Skeletal muscle tissue (tissue), 4 donors: ENCODE measurements around the gene PDE2A. TPM values are rescaled to one million over a fixed set of nuclear protein-coding genes. Genes with fewer than 3 reads are reported as not detected.

Experiments
- H3K27ac ChIP-seq: one replicate; pipeline ENCODE4 v1.7.0; 2013; ENCODE audit warnings: mild to moderate bottlenecking, low read depth, low read length, inconsistent platforms
- H3K27me3 ChIP-seq, 3 donors: one replicate each; pipeline ENCODE4 v1.7.0; 2013; ENCODE audit warnings: low read length in 3 of 3; ENCODE audit not compliant: control insufficient read depth in 3 of 3, insufficient read depth in 3 of 3
- H3K36me3 ChIP-seq, 3 donors: one replicate each; pipeline ENCODE4 v1.7.0; 2013; ENCODE audit warnings: low read length in 3 of 3; ENCODE audit not compliant: control insufficient read depth in 3 of 3, insufficient read depth in 3 of 3
- H3K4me1 ChIP-seq, 3 donors: one replicate each; pipeline ENCODE4 v1.7.0; 2013; ENCODE audit warnings: low read length in 3 of 3, mild to moderate bottlenecking in 3 of 3; ENCODE audit not compliant: control insufficient read depth in 3 of 3, insufficient read depth in 3 of 3
- H3K4me3 ChIP-seq, 3 donors: one replicate each; pipeline ENCODE4 v1.7.0; 2013; ENCODE audit warnings: low read length in 3 of 3
- H3K9ac ChIP-seq, 3 donors: one replicate each; pipeline ENCODE4 v1.7.0; 2013; ENCODE audit warnings: low read length in 3 of 3, mild to moderate bottlenecking in 3 of 3, moderate library complexity in 2 of 3, low read depth in 1 of 3
- H3K9me3 ChIP-seq, 3 donors: one replicate each; pipeline ENCODE4 v1.7.0; 2013; ENCODE audit warnings: low read length in 3 of 3; ENCODE audit not compliant: control insufficient read depth in 3 of 3
- total RNA-seq: library from RNA; depleted of rRNA; stranded (reverse); fragments of >200 nt; gene quantifications from one replicate; pipeline ENCODE4 v1.2.3, GENCODE V29; 2014
- donor health status: Osteomylitis.

Gene PDE2A
- total RNA-seq, 1 donor from 2014 or later, result 12.0 TPM

DNA sequence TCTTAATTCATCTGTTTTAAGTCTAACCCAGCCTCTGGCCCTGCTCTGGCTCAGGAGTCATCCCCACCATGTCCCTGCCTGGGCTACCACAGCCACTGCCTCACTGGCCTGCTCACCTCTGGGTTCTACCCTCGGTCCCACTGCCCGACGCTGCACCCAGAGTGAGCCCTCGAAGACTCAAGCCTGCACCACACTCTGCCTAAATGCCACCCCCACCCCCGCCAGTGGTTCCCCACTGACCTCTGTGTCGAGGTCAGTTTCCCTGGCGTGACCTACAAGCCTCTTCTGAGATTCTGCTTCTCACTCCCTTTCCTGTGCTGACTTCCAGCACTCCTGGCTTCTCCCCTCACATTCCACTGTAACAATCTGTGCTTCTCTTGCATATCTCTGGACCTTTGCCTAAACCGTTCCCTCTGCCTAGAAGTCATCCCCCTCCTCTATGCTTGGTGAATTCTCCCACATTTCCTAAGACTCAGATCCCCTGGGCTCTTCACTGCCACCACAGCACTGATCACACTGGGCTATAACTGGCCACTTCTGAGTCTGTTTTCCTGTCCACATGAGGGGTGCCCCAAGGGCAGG is 12.5 kb upstream of the PDE2A start:
- Histone ChIP-seq H3K36me3 (peaks cover 44 to 53% (median 45%) of the 10 kb centered on the region in 3 donors), H3K27ac (no peak overlapping the region), H3K4me1 (peaks cover 9 to 23% (median 17%) of the 10 kb centered on the region in 3 donors), H3K9me3 (no peaks in the 10 kb centered on the region), H3K4me3 (no peak overlapping the region), H3K9ac (no peak overlapping the region), H3K27me3 (no peaks in the 10 kb centered on the region)

- Histone ChIP-seq H3K36me3 (peaks cover 37 to 49% (median 37%) of the 10 kb centered on the region in 3 donors), H3K27ac (peak overlapping the region; percentile 51), H3K27me3 (peaks cover 0 to 3% (median 0%) of the 10 kb centered on the region in 3 donors), H3K9ac (no peak overlapping the region), H3K9me3 (no peaks in the 10 kb centered on the region), H3K4me1 (peaks cover 9 to 24% (median 17%) of the 10 kb centered on the region in 3 donors), H3K4me3 (no peak overlapping the region)
Measured at GRCh38 chr11:72685560-72686480, 11.6 kb upstream of the PDE2A start.

DNA sequence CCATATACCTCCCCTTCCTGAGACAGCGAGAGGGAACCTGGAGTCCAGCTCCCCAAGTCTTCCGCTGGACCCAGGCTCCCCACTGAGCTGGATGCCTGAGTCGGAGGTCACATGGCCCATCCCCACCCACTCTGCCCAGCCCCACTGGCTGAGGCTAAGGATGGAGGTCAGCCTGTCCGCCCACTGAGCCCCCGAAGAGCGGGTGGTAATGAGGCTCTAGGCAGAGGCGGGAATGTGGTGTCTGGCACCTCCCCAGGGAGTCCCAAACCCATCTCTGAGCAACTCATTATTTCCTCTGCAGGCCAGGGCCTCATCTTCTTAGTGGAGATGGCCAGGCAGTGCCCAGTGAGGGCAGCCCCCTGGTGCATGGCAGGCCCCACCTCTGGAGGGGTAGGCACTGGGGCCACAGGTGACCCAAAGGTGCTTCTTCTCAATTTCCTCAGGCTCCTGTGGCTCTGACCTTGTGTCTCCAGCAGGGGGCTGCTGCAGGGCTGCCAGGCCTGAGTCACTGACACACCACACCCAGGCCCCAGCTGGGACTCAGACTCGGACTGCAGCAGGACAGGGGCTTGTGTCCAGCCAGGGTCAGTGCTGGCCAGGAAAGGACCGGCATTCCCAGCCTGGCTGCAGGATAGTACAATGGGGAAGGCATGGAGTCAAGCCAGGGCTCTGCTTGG is 10.2 kb upstream of the PDE2A start:
- peaks cover 9 to 24% (median 17%) of the 10 kb centered on the region in 3 donors for H3K4me1 ChIP-seq
- H3K36me3 ChIP-seq, result peaks cover 27 to 40% (median 30%) of the 10 kb centered on the region in 3 donors
- H3K9me3 ChIP-seq, result no peaks in the 10 kb centered on the region
- no peak overlapping the region for H3K9ac ChIP-seq
- no peak overlapping the region for H3K27ac ChIP-seq
- no peak overlapping the region for H3K4me3 ChIP-seq
- H3K27me3 ChIP-seq, result peaks cover 2 to 18% (median 8%) of the 10 kb centered on the region in 3 donors

DNA sequence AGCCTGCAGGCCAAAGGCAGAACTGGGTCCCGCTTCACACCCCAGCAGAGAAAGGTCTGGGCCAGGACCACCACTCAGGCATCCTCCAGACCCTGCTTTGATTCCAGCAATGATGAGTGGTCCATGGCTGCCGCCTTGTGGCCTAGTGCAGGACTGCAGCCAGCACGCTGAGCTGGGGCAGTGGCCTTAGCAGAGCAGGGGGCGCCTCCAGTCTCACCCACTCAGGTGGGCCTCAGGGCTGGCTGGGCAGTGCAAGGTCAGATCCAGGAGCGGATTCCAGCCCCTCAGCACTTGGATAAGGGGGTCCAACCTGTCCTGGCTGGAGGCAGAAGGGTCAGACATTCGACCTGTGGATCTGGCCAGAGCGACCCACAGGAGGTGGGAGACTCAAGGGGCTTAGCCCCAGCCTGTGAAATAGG is 9.6 kb upstream of the PDE2A start:
- peaks cover 9 to 22% (median 17%) of the 10 kb centered on the region in 3 donors for H3K4me1 ChIP-seq
- H3K36me3 ChIP-seq, result peaks cover 21 to 34% (median 27%) of the 10 kb centered on the region in 3 donors
- H3K4me3 ChIP-seq, result no peak overlapping the region
- peaks cover 8 to 24% (median 14%) of the 10 kb centered on the region in 3 donors for H3K27me3 ChIP-seq
- no peaks in the 10 kb centered on the region for H3K9me3 ChIP-seq
- no peak overlapping the region for H3K9ac ChIP-seq
- no peak overlapping the region for H3K27ac ChIP-seq

DNA sequence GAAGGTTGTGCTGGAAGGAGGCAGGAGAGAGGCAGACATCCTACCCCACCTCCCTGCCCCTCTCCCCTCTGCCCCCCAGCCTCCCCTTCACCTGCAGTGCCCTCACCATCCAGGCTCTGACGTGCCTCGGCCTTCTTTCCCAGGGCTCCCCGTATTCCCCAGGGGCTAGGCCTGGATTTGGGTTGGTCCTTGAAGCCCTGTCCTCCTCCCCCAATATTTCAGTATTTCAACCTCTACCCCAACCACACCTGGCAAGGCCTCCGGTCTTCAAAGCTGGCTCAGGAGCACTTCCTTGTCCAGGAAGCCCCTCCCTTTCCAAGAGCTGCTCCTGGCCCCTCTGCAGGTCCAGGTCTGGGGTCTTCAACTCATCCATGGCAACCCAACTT is 8.6 kb upstream of the PDE2A start:
- H3K27me3 ChIP-seq, result peaks cover 18 to 33% (median 23%) of the 10 kb centered on the region in 3 donors
- no peak overlapping the region for H3K4me3 ChIP-seq
- H3K9ac ChIP-seq, result no peak overlapping the region
- peaks cover 9 to 22% (median 17%) of the 10 kb centered on the region in 3 donors for H3K4me1 ChIP-seq
- H3K9me3 ChIP-seq, result no peaks in the 10 kb centered on the region
- no peak overlapping the region for H3K27ac ChIP-seq
- peaks cover 15 to 26% (median 22%) of the 10 kb centered on the region in 3 donors for H3K36me3 ChIP-seq

DNA sequence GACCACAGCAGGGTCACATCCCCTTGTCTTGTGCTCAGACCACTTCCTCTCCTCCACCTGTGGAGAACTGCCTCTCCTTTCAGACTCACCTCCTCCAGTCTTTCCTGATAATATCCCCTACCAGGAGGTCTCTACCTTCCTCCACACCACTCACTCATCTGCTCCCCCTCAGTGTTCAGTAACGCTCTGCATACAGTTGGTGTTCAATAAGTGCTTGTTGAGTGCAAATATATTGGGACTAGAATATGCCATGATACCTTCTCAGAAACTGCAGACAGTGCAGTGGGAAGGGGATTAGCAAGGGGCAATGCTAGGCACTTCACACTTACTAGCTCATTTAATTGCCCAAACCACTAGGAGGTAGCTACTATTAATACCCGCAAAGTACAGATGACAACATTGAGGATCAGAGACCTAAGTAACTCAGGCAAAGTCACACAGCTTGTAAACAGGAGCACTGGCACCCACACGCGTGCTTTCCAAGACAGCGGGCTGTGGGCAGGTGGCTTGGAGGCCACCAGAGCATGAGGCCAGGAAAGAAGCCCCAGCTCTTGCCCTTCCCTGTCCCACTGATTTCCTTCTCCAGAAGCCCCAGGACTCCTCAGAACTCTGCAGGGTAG is 8.1 kb upstream of the PDE2A start:
- Histone ChIP-seq H3K4me1 (peaks cover 9 to 22% (median 16%) of the 10 kb centered on the region in 3 donors), H3K9ac (no peak overlapping the region), H3K27ac (no peak overlapping the region), H3K36me3 (peaks cover 10 to 21% (median 18%) of the 10 kb centered on the region in 3 donors), H3K4me3 (no peak overlapping the region), H3K27me3 (peaks cover 21 to 38% (median 27%) of the 10 kb centered on the region in 3 donors), H3K9me3 (no peaks in the 10 kb centered on the region)

DNA sequence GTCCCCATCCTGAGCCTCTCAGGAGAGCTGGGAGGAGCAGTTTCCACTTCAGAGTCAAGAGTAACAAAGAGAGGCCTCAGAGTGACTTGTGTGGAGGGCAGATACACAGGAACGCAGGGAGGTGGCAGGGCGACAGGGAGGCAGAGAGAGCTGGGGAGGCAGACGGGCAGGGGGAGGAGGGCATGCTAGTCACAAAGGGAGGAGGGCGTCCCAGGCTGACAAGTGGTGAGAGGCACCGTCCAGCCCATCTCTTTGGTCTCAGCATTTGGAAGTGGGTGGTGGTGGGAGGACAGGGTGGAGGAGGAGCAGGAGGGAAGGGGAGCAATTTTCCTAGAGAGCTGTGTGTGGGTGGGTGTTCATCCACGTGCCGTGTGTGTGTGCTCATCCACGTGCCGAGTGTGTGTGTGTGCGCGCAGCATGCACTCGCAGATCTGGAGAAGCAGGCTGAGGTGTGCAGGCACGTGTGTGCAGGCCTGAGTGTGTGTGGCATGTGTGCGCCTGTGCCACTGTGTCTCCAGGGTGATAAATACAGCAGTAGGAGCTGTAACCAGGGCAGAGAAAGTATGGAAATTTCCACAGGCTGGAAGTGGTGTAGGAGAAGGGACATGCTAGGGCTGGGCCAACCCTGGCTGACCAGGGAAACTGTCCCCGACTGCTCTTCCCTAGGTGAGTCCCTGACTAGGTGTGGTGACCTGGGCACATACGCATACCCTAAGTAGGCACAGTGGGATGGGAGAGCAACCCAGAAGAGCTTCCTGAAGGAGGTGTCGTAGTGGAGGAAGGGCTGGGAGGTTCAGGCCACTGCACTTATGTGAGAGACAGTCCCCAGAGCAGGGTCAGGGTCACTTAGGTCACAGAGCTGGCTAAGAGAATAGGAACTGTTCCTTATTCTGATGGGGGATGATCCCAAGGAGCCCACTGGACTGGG is 7.3 kb upstream of the PDE2A start:
- Histone ChIP-seq H3K27ac (no peak overlapping the region), H3K9me3 (no peaks in the 10 kb centered on the region), H3K4me3 (no peak overlapping the region), H3K27me3 (peaks cover 29 to 46% (median 36%) of the 10 kb centered on the region in 3 donors), H3K36me3 (peaks cover 3 to 17% (median 14%) of the 10 kb centered on the region in 3 donors), H3K4me1 (peaks cover 9 to 18% (median 13%) of the 10 kb centered on the region in 3 donors), H3K9ac (no peak overlapping the region)

DNA sequence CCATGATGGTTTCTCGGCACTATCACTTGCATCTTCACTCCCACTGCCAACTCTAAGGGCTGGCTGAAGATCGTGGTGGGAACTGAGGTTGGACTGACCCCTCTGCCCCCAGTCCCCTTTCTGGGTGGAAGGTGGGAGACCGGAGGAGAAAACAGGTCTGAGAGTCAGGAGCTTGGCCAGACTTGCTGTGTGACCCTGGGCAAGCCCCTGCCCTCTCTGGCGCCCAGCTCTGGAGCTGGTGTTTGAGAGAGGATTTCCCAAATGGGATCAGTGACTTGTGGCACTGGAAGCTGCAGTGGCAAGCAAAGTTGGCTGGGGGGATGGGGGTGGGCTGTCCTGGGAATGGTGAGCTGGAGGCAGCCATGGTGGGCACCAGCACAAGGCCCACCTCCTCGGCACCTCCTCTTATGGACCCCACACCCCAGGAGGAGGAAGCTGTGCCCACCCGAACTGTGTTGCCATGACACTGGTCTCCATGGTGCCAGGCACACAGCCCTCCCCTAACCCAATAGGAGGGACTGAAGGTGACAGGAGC is 6.5 kb upstream of the PDE2A start:
- H3K4me1 ChIP-seq, result peaks cover 9 to 18% (median 13%) of the 10 kb centered on the region in 3 donors
- peaks cover 3 to 17% (median 12%) of the 10 kb centered on the region in 3 donors for H3K36me3 ChIP-seq
- peaks cover 37 to 54% (median 42%) of the 10 kb centered on the region in 3 donors for H3K27me3 ChIP-seq
- no peaks in the 10 kb centered on the region for H3K9me3 ChIP-seq
- no peak overlapping the region for H3K27ac ChIP-seq
- no peak overlapping the region for H3K9ac ChIP-seq
- no peak overlapping the region for H3K4me3 ChIP-seq
